Activated T-cell treated with anti-CD3 and anti-CD28 coated beads, Interleukin-2, amount 50 U/mL, for 48 hours (primary cell): ENCODE data around the gene CADPS.

ENCODE experiments used
- DNase-seq, 2 experiments: peaks; one replicate each; pipeline ENCODE4 v3.0.0-alpha.2; 2020

CADPS gene

DNA sequence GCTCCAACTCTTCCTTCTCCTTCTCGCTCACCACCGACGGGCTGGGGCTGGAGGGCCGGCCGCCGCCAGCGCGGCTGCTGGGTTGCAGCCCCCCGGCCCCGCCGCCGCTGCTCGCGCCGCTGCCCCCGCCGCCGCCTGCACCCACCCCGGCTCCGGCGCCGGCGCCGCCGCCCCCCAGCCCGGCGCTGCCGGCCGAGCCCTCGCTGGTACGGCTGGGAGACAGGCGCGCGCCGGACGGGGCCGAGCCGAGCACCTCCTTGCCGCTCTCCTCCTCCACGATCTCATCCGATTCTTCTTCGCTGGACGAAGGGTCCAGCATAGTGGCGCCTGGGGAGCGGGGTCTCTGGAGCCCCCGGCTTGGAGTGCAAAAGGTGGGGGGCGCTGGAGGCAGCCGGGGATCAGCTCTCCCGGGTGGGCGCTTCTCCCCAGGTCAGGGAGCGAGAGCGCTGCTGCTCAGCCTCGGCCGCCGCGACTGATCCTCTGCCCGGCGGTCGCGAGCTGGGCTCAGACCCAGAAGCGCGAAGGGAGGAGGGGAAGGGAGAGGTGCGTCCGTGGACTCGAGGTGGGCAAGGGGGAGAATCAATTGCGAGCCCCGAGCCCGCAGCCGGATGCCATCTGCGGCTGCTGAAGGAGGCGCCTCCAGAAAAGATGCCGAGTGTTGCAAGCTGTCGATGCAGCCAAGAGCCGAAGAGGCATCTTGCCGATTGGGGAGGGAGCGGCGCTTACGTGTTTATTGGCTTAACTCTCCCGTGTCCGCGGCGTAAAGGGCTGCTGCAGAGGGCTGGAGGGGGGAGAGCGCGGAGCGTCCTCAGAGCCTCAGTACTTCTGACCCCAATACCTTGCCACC lies at the start of gene CADPS:
Gene CADPS, minus strand, starts transcription at position 706 of the 847 bp plus-strand sequence. Its CDS starts 387 bp downstream, at position 319.
- DNase-seq: no peak

DNA sequence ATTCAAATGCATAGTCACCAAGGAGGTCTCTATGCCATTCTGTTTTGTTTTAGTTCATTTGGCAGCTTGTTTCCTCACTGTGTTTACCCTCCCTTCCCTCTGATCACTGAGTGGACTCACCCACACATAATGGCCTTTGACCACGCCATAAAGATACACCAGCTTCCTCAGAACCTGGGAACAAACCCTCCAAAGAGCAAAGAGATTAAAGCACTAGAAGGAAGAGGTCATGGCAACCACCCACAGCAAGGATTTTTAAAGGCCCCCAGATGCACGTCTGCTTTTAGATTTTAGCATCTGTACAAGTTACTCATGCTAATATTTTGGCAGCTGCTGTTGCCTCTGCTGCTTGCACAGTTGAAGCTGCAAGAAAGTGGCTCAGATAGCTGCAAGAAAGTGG lies 47.9 kb upstream of the CADPS start:
- DNase-seq: no peak

GRCh38 chr3:62922326-62922725 lies 47.1 kb upstream of the CADPS start:
- no peak for DNase-seq

- DNase-seq: no peak
These were observed 45.2 kb upstream of the CADPS start for GRCh38 chr3:62920466-62920784.

GRCh38 chr3:62919784-62920465 lies 44.7 kb upstream of the CADPS start:
- no peak for DNase-seq

DNA sequence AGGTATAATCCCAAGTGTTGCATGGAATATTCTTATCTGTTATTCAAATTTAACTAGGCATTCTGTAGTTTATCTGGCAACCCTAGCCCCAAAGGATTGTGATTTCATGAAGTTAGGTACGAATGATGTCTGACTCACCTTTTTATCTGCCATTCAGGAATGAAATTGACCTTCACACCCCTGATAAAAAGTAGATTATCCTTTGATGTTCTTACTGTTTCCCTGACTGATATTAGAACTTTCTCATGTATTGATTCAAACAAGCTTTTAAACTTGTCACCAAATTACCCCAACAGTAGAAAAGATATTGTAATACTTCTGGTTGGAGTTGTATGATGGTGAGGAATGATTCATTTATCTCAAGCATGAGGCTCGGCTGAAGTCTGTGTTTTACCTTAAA lies 43.6 kb upstream of the CADPS start:
- no peak for DNase-seq

DNA sequence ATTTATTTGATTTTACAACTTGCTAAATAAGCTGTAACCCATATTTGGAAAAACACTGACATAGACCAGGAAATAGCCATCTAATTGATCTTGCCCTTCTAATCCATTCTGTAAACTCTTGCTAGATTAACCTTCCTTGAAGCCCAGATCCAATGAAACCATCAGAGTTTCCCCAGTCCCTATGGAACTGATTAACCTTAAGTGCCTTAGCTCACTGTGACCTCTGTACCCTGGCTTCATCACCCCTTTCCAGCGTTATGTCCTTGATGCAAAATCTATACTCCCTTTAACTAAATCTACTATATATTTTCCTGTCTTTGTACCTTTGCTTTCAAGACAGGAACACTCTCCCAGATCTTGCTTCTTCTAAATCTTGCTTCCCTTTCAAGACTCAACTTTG lies 42.9 kb upstream of the CADPS start:
- no peak for DNase-seq

DNA sequence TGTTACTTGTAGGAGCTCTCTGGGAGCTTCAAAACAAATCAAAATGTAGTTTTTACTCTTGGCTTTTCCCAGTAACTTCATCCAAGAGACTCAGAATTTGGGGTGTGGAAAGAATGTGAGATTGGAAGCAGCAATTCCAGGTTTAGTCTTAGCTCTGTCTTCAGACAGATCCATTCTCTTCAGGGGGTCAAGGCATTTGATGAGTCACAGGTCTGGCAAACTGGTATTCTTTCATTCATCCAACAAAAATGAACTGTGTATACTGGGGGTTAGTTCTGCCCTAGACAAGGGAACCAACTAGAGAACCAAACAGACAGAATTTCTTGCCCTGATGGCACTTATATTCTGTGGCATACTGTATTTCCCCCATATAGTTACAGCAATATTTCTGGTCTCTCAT lies 36.3 kb upstream of the CADPS start:
- no peak for DNase-seq

GRCh38 chr3:62905331-62905730 lies 30.1 kb upstream of the CADPS start:
- no peak for DNase-seq

- no peak for DNase-seq
These were observed 23.6 kb upstream of the CADPS start for GRCh38 chr3:62898530-62899496.

- DNase-seq: no peak
These were observed 20.7 kb upstream of the CADPS start for GRCh38 chr3:62895901-62896300.

DNA sequence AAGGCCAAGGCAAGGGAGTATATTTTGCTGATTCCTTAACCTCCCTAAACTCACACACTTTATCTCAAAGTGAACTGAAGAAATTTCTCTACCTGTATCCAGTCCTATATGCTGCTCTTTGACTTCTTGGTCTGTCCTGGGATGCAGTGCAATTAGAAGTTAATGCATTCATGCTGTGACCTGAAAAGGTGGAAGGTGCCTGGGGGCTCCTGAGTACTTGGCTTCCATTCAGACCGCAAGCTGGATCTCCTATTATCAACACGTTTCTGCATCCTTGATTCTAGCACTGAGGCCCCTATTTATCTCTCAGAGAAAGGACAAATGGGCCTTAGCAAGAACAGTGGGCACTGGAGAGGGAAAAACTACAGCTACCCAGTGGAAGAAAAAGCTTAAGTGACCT lies 17.7 kb upstream of the CADPS start:
- no peak for DNase-seq

- DNase-seq: no peak
These were observed 16.8 kb upstream of the CADPS start for GRCh38 chr3:62892045-62892444.

- no peak for DNase-seq
These were observed 13.6 kb upstream of the CADPS start for GRCh38 chr3:62888778-62889177.

DNA sequence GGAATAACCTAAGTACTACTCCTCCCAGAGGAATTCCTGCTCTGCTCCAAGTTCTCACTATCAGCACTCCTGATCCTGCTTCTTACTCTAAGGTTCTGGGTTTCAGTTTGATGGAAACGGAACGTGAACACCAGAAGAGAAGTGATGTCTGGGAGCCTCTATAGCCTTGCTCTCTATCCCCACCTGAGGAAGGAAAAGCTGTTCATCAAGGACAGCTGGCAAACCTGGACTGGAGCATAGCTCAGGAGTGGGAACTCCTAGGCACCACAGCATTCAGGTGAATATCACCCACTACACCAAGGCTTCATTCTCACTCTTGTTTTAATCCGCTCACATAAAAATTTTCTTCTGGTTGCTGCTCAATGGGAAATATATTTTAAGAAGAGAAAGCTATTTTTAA lies 13.0 kb upstream of the CADPS start:
- no peak for DNase-seq

DNA sequence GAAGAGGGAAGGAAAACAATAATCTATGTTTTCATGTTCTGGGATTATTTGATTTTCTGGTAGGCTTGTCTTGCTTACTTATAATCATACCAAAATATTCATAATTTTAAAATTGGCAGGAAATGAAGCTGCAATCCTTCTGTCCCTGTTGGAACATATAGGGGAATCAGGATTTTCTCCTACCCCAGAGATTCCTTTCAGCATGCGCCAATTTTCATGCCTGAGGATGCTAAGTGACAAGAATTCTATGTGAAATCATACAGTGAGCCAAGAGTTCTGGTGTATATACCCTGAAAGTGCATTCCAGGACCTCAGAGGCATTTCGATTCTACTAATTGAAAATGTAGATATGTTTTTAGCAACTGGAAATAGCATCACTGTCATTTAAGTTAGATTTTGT lies 9.9 kb upstream of the CADPS start:
- DNase-seq: no peak

- DNase-seq: no peak
These were observed 9.1 kb upstream of the CADPS start for GRCh38 chr3:62884096-62884870.

- no peak for DNase-seq
These were observed 7.5 kb upstream of the CADPS start for GRCh38 chr3:62882676-62883200.

DNA sequence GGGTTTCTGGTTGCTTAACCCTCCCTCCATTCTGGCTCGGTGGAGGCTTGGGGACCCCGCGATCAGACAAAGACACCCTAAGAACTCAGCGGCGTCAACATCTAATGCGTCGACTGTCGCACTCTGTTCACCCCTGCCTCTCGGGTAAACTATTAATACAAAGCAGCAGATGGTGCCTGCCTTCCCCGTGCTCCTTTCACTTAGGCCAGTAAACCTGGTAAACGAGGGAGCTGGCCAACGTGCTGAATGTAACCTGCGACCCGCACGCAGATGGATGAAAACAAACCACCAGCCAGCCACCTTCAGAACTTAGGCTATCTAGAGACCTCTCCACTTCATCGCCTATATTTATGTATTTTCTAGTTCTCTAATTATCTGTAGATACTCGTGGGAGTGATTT lies 848 bp upstream of the CADPS start:
- DNase-seq: peak in 1 of 2 experiments; percentile 16

GRCh38 chr3:62875558-62876002 lies 364 bp upstream of the CADPS start:
- no peak for DNase-seq

- DNase-seq: no peak
These were observed 1.2 kb downstream of the CADPS start for GRCh38 chr3:62873761-62874710.
